Neuronal stem cell (in vitro differentiated cells): Measurements from ENCODE around the gene PSRC1.

Experiments
- DNase-seq: peaks from one replicate; pipeline ENCODE4 v3.0.0-alpha.2; 2013; ENCODE audit warnings: low spot score
- H2AFZ ChIP-seq: one replicate; pipeline ENCODE4 v1.6.1; 2013; ENCODE audit warnings: mild to moderate bottlenecking, low read length, inconsistent platforms
- H2AK5ac ChIP-seq: 2 replicates; pipeline ENCODE4 v1.6.1; 2013; ENCODE audit warnings: low read depth, mild to moderate bottlenecking, inconsistent platforms, low read length, moderate library complexity, mixed read lengths
- H2BK120ac ChIP-seq: 2 replicates; pipeline ENCODE4 v1.6.1; 2013; ENCODE audit warnings: low read depth, mild to moderate bottlenecking, inconsistent platforms, low read length, moderate library complexity, mixed read lengths
- H2BK12ac ChIP-seq: one replicate; pipeline ENCODE4 v1.6.1; 2013; ENCODE audit warnings: low read length, inconsistent platforms
- H2BK15ac ChIP-seq: 2 replicates; pipeline ENCODE4 v1.6.1; 2013; ENCODE audit warnings: mild to moderate bottlenecking, low read length, inconsistent platforms, mixed read lengths
- H2BK5ac ChIP-seq: one replicate; pipeline ENCODE4 v1.6.1; 2013; ENCODE audit warnings: inconsistent platforms, mild to moderate bottlenecking, low read length, moderate library complexity
- H3K14ac ChIP-seq: one replicate; pipeline ENCODE4 v1.6.1; 2013; ENCODE audit warnings: low read length, inconsistent platforms
- H3K18ac ChIP-seq: 2 replicates; pipeline ENCODE4 v1.6.1; 2013; ENCODE audit warnings: low read length, inconsistent platforms
- H3K23ac ChIP-seq: 2 replicates; pipeline ENCODE4 v1.6.1; 2013; ENCODE audit warnings: low read depth, mild to moderate bottlenecking, mixed read lengths, low read length, inconsistent platforms; ENCODE audit not compliant: poor library complexity
- H3K27ac ChIP-seq: replicated peaks from 3 replicates; pipeline ENCODE4 v1.5.1; 2013; ENCODE audit warnings: low read length, inconsistent platforms
- H3K27me3 ChIP-seq, 3 experiments: 2 replicates each; pipeline ENCODE4 v1.6.1; 2013; ENCODE audit warnings: low read length in 3 of 3, mild to moderate bottlenecking in 2 of 3, inconsistent platforms in 1 of 3, low read depth in 1 of 3, mixed read lengths in 1 of 3, moderate library complexity in 1 of 3; ENCODE audit not compliant: control insufficient read depth in 3 of 3, insufficient read depth in 3 of 3
- H3K36me3 ChIP-seq, 2 donors: replicated peaks in 1 of 2; 2 replicates each; pipeline ENCODE4 v1.6.1; 2013; ENCODE audit warnings: low read length in 2 of 2; ENCODE audit not compliant: control insufficient read depth in 2 of 2, insufficient read depth in 2 of 2
- H3K4ac ChIP-seq: 2 replicates; pipeline ENCODE4 v1.6.1; 2013; ENCODE audit warnings: inconsistent platforms, mild to moderate bottlenecking, low read length, moderate library complexity
- H3K4me1 ChIP-seq, 2 donors: 1 replicate in 1 of 2; 2 replicates in 1 of 2; pipeline ENCODE4 v1.6.1; 2013; ENCODE audit warnings: low read length in 2 of 2, low read depth in 1 of 2; ENCODE audit not compliant: control insufficient read depth in 2 of 2, insufficient read depth in 1 of 2
- H3K4me2 ChIP-seq: one replicate; pipeline ENCODE4 v1.6.1; 2013; ENCODE audit warnings: mild to moderate bottlenecking, low read length, inconsistent platforms; ENCODE audit not compliant: insufficient read depth, poor library complexity, severe bottlenecking
- H3K4me3 ChIP-seq, 2 donors: 2 replicates each; pipeline ENCODE4 v1.5.1; 2013; ENCODE audit warnings: low read length in 2 of 2, mild to moderate bottlenecking in 2 of 2, inconsistent platforms in 1 of 2, moderate library complexity in 1 of 2
- H3K79me1 ChIP-seq: one replicate; pipeline ENCODE4 v1.6.1; 2013; ENCODE audit warnings: low read depth, mild to moderate bottlenecking, inconsistent platforms, low read length, moderate library complexity
- H3K9ac ChIP-seq: one replicate; pipeline ENCODE4 v1.6.1; 2013; ENCODE audit warnings: mild to moderate bottlenecking, low read depth, low read length, inconsistent platforms; ENCODE audit not compliant: poor library complexity
- H3K9me3 ChIP-seq, 2 donors: replicated peaks in 1 of 2; 2 replicates each; pipeline versions ENCODE3 to v1.6.1; 2013; ENCODE audit warnings: low read length in 2 of 2, mild to moderate bottlenecking in 2 of 2, inconsistent platforms in 1 of 2, low read depth in 1 of 2, mixed read lengths in 1 of 2, moderate library complexity in 1 of 2; ENCODE audit not compliant: control insufficient read depth in 2 of 2, insufficient read depth in 1 of 2
- H4K8ac ChIP-seq: one replicate; pipeline ENCODE4 v1.6.1; 2013; ENCODE audit warnings: low read depth, mild to moderate bottlenecking, inconsistent platforms, low read length, moderate library complexity
- H4K91ac ChIP-seq: one replicate; pipeline ENCODE4 v1.6.1; 2013; ENCODE audit warnings: low read length, low read depth, mild to moderate bottlenecking, inconsistent platforms; ENCODE audit not compliant: poor library complexity
- WGBS, 2 donors: extraction: QIAGEN DNeasy Blood & Tissue Kit; methylation state at CpG; one replicate each; pipeline ENCODE4 v1.1.7; 2013; ENCODE audit warnings: missing lambda C conversion rate in 2 of 2, mixed read lengths in 1 of 2; ENCODE audit not compliant: insufficient read length in 2 of 2, insufficient replicate concordance in 1 of 2; ENCODE audit errors: extremely low coverage in 2 of 2; 5-methylcytosine and 5-hydroxymethylcytosine counted together

The PSRC1 gene

DNA sequence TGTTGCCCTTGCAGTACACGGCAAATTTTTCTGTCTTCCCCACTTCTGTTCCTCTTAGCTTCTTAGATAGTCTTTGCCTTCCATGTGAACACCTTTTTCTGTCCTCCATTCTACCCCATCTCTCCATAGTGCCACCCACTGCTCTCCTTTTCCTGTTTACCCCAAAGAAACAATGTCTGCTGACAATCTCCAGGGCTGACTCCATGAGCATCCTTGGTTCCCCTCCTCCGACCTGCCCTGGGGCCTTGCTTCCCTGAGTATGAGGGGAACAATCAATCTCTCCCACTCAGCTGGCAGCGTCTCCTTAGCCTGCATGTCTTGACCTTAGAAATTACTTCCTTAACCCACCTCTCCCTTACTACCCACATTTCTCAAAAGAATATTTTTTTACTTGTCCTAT is 36.2 kb upstream of the PSRC1 start:
- Histone ChIP-seq H2BK120ac (no peak overlapping the region), H2BK5ac (no peak overlapping the region), H3K4ac (no peak overlapping the region), H3K9ac (no peak overlapping the region), H3K79me1 (no peaks in the 10 kb centered on the region), H3K27ac (no peak overlapping the region), H2BK15ac (no peak overlapping the region), H3K36me3 (peaks cover 44 to 98% of the 10 kb centered on the region in 2 donors), H2AFZ (no peak overlapping the region), H3K4me3 (no peak overlapping the region), H3K27me3 (no peaks in the 10 kb centered on the region), H3K18ac (no peak overlapping the region), H2BK12ac (no peak overlapping the region), H3K14ac (no peak overlapping the region), H3K4me2 (no peak overlapping the region), H3K4me1 (no peaks in the 10 kb centered on the region), H4K8ac (no peak overlapping the region), H3K23ac (no peak overlapping the region), H4K91ac (no peak overlapping the region), H3K9me3 (peaks cover 0 to 3% of the 10 kb centered on the region in 2 donors), H2AK5ac (no peak overlapping the region)
- no peak for DNase-seq
- no CpG with 5 or more reads among the region's 3 CpGs for WGBS, 2 donors

DNA sequence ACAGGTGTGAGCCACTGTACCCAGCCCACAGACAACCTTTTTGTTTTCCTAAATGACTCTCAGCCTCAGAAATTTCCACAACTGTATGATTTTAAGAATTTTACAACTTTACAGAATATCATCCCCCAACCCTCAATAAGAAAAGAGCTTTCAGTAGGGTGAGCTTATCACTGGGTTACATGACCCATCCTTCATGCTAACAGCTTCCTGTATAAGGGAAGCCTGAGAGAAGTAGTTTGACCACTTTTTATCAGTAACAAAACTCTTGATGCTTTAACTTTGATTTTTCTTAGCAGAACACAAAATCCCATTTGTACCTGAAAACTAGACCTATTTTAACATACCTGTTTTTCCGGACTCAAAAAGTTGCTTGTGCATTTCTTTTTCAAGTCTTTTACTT is 33.6 kb upstream of the PSRC1 start:
- H3K4me2 ChIP-seq, result no peak overlapping the region
- no peak overlapping the region for H3K27ac ChIP-seq
- peaks cover 0 to 3% of the 10 kb centered on the region in 2 donors for H3K9me3 ChIP-seq
- H2BK15ac ChIP-seq, result no peak overlapping the region
- WGBS, 2 donors, result no CpG with 5 or more reads among the region's 1 CpG
- H3K4ac ChIP-seq, result no peak overlapping the region
- no peaks in the 10 kb centered on the region for H3K4me1 ChIP-seq
- no peak overlapping the region for H2BK120ac ChIP-seq
- no peak overlapping the region for H4K91ac ChIP-seq
- no peak overlapping the region for H2AK5ac ChIP-seq
- H4K8ac ChIP-seq, result no peak overlapping the region
- no peak overlapping the region for H3K14ac ChIP-seq
- peaks cover 40 to 97% of the 10 kb centered on the region in 2 donors for H3K36me3 ChIP-seq
- H2BK5ac ChIP-seq, result no peak overlapping the region
- H2AFZ ChIP-seq, result no peak overlapping the region
- H2BK12ac ChIP-seq, result no peak overlapping the region
- H3K27me3 ChIP-seq, result no peaks in the 10 kb centered on the region
- no peak overlapping the region for H3K4me3 ChIP-seq
- no peak overlapping the region for H3K9ac ChIP-seq
- no peak overlapping the region for H3K23ac ChIP-seq
- H3K79me1 ChIP-seq, result no peaks in the 10 kb centered on the region
- DNase-seq, result no peak
- H3K18ac ChIP-seq, result no peak overlapping the region

DNA sequence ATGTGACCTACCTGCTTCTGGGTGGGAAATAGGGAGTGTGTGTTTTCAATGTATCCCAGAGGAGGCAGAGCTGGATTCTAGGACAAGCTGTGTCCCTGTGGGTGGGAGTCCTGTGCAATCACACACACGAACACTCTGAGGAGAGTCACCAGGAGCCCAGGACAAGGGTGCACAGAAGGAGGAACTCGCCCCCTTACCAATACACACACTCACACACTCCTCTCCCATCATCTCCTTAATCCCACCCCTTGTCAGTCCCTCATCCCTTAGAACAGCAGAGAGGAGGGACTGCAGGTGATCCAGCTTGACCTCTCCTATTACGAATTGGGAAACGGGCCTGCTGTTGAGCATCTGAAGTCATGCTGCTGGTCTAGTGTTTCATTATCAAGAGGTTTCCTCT is 32.3 kb upstream of the PSRC1 start:
- H2AK5ac ChIP-seq, result no peak overlapping the region
- no peak for DNase-seq
- WGBS, 2 donors, result no CpG with 5 or more reads among the region's 4 CpGs

DNA sequence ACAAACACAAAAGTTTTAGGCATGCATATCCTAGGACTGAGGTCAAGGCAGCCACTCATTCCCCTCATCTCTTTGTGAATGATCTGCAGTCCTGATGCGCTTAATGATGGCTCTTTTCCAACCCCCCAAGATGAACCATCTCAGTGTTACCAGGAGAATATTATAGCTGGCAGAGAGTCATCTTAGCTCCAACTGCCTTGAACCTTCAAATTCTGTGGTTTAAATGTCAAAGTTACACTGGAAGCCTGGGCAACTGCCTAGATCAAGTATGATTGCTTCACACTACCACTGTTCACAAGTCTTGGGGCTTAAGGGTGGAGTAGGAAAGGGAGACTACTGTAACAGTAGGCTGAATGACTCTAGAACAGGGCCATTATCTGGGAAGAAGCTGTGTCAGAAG is 31.9 kb upstream of the PSRC1 start:
- Histone ChIP-seq H3K36me3 (peaks cover 30 to 85% of the 10 kb centered on the region in 2 donors), H3K9ac (no peak overlapping the region), H4K91ac (no peak overlapping the region), H3K27me3 (no peaks in the 10 kb centered on the region), H3K4ac (no peak overlapping the region), H4K8ac (no peak overlapping the region), H2BK5ac (no peak overlapping the region), H2BK12ac (no peak overlapping the region), H2BK15ac (no peak overlapping the region), H2AFZ (no peak overlapping the region), H3K4me2 (no peak overlapping the region), H3K4me3 (no peak overlapping the region), H2BK120ac (no peak overlapping the region), H3K9me3 (peaks cover 0 to 3% of the 10 kb centered on the region in 2 donors), H3K4me1 (no peaks in the 10 kb centered on the region), H3K23ac (no peak overlapping the region), H3K27ac (no peak overlapping the region), H3K18ac (no peak overlapping the region), H3K14ac (no peak overlapping the region), H2AK5ac (no peak overlapping the region), H3K79me1 (no peaks in the 10 kb centered on the region)
- no peak for DNase-seq
- WGBS, 2 donors, result no CpG with 5 or more reads among the region's 1 CpG

More for the DNA sequence above, 32.3 kb upstream of the PSRC1 start:
- H4K91ac ChIP-seq, result no peak overlapping the region
- no peak overlapping the region for H2BK120ac ChIP-seq
- H3K23ac ChIP-seq, result no peak overlapping the region
- H3K27ac ChIP-seq, result no peak overlapping the region
- H3K4me2 ChIP-seq, result no peak overlapping the region
- no peaks in the 10 kb centered on the region for H3K4me1 ChIP-seq
- peaks cover 0 to 3% of the 10 kb centered on the region in 2 donors for H3K9me3 ChIP-seq
- no peak overlapping the region for H2BK15ac ChIP-seq
- H3K18ac ChIP-seq, result no peak overlapping the region
- no peak overlapping the region for H3K14ac ChIP-seq
- H3K9ac ChIP-seq, result no peak overlapping the region
- no peak overlapping the region for H2AFZ ChIP-seq
- H2BK12ac ChIP-seq, result no peak overlapping the region
- no peaks in the 10 kb centered on the region for H3K79me1 ChIP-seq
- no peaks in the 10 kb centered on the region for H3K27me3 ChIP-seq
- no peak overlapping the region for H4K8ac ChIP-seq
- H3K4me3 ChIP-seq, result no peak overlapping the region
- H3K36me3 ChIP-seq, result peaks cover 34 to 90% of the 10 kb centered on the region in 2 donors
- H3K4ac ChIP-seq, result no peak overlapping the region
- no peak overlapping the region for H2BK5ac ChIP-seq
